Left lung (tissue), 10 donors: ENCODE data around the gene VOPP1. TPM values are rescaled to one million over a fixed set of nuclear protein-coding genes. Genes with fewer than 3 reads are reported as not detected.
A peak's percentile ranks its signal among the peaks of the same experiment; 100 is the strongest.
"Not testable (repeated sequence)": the region's sequence is repeated elsewhere in the genome, so short reads cannot be mapped to it uniquely, and the experiment has no call there.

Experiments used
- ATAC-seq: fragments of 200-7000 bp; cut with Tn5 transposase; one replicate; pipeline ENCODE4 v1.9.1; 2020; ENCODE audit warnings: moderate library complexity
- DNase-seq, 4 donors: peaks; one replicate each; pipeline ENCODE4 v3.0.0-alpha.2; 2013 to 2020
- H3K27ac ChIP-seq, 2 donors: fragments of 200-600 bp; sonication (generic) in 1 of 2; one replicate each; pipeline versions ENCODE4 v1.5.0 to v1.8.0; 2020 to 2021
- H3K27me3 ChIP-seq, 2 donors: fragments of 200-600 bp; sonication (generic) in 1 of 2; one replicate each; pipeline versions ENCODE4 v1.5.0 to v1.8.0; 2020 to 2021
- H3K36me3 ChIP-seq, 2 donors: fragments of 200-600 bp; sonication (generic) in 1 of 2; one replicate each; pipeline versions ENCODE4 v1.5.0 to v1.8.0; 2020 to 2021
- H3K4me1 ChIP-seq, 2 donors: fragments of 200-600 bp; one replicate each; pipeline ENCODE4 v1.8.0; 2021
- H3K4me3 ChIP-seq, 2 donors: fragments of 200-600 bp; sonication (generic) in 1 of 2; one replicate each; pipeline versions ENCODE4 v1.5.0 to v1.8.0; 2020 to 2021; ENCODE audit warnings: mild to moderate bottlenecking in 1 of 2
- H3K9me3 ChIP-seq, 2 donors: fragments of 200-600 bp; sonication (generic) in 1 of 2; one replicate each; pipeline versions ENCODE4 v1.5.0 to v1.8.0; 2020 to 2021
- intact Hi-C, 2 donors: fragments of 100-400 bp; cut with DNase I; formaldehyde crosslinking; loops; one replicate each; pipeline versions ENCODE4 v1.11.2 to v1.14.2; 2022
- polyA plus RNA-seq, 6 donors: library from polyadenylated mRNA; unstranded; fragments of 120-200 nt; gene quantifications; one replicate each; pipeline ENCODE4 v1.2.1, GENCODE V29; 2013; ENCODE audit not compliant: insufficient read length in 6 of 6
- total RNA-seq, 2 donors: library from RNA; stranded (reverse); fragmentation: NEBNext Ultra II Directional; extraction: Animal tissue kit (Norgen Biotek cat#: 25700); gene quantifications; one replicate each; pipeline ENCODE4 v1.2.1, GENCODE V29; 2021
- TF ChIP-seq, protein P1 (sequence below), 2 donors: fragments of 200-600 bp; sonication (generic) in 1 of 2; IDR thresholded peaks; one replicate each; pipeline versions ENCODE4 v1.5.0 to v1.8.0; 2021; ENCODE audit warnings: antibody characterized with exemption in 2 of 2
- donor health status: DM: no; HTN: yes; CAD: no.
- donor health status: DM: no; HTN: no; CAD: no.

VOPP1 gene
- total and polyA plus RNA-seq, 8 donors, result 35.4 to 68.5 (median 40.4) TPM

DNA sequence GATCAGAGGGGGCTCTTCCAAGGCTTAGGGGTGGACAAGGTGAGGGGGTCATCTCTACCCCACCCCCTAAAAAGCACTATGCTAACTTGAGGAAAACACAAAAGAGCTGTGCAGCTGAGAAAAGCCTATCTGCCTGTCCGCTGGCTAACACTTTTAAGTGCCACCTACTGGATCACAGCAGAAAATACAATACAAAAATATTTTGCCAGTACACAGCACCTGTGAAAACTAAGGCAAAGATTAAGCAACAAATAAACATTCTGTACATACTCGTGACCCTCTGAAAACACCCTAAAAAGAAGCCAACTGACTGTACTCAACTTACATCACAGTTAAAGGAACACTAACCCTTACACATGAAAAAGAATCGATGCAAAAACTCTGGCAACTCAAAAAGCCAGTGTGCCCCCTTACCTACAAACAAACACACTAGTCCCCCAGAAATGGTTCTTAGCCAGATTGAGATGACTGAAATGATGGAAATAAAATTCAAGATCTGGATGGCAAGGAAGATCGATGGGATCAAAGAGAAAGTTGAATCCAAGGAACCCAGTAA lies 25.7 kb upstream of the VOPP1 start:
- TF ChIP-seq, protein P1, sequence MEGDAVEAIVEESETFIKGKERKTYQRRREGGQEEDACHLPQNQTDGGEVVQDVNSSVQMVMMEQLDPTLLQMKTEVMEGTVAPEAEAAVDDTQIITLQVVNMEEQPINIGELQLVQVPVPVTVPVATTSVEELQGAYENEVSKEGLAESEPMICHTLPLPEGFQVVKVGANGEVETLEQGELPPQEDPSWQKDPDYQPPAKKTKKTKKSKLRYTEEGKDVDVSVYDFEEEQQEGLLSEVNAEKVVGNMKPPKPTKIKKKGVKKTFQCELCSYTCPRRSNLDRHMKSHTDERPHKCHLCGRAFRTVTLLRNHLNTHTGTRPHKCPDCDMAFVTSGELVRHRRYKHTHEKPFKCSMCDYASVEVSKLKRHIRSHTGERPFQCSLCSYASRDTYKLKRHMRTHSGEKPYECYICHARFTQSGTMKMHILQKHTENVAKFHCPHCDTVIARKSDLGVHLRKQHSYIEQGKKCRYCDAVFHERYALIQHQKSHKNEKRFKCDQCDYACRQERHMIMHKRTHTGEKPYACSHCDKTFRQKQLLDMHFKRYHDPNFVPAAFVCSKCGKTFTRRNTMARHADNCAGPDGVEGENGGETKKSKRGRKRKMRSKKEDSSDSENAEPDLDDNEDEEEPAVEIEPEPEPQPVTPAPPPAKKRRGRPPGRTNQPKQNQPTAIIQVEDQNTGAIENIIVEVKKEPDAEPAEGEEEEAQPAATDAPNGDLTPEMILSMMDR (IDR thresholded peaks at IDR 0.05), result peak; percentile 20 to 29
- H3K27me3 ChIP-seq, H3K9me3 ChIP-seq, DNase-seq, H3K4me3 ChIP-seq, H3K36me3 ChIP-seq, H3K27ac ChIP-seq: not testable (repeated sequence)
- H3K4me1 ChIP-seq, result peaks cover 0 to 11% of the 10 kb centered on the region in 2 donors
- ATAC-seq, result peak; percentile 53
- intact Hi-C loops, result loop anchor here in 1 of 2 donors (10.0 kb wide), 1 partner anchor 323 kb away; no protein-coding TSS in a partner anchor

DNA sequence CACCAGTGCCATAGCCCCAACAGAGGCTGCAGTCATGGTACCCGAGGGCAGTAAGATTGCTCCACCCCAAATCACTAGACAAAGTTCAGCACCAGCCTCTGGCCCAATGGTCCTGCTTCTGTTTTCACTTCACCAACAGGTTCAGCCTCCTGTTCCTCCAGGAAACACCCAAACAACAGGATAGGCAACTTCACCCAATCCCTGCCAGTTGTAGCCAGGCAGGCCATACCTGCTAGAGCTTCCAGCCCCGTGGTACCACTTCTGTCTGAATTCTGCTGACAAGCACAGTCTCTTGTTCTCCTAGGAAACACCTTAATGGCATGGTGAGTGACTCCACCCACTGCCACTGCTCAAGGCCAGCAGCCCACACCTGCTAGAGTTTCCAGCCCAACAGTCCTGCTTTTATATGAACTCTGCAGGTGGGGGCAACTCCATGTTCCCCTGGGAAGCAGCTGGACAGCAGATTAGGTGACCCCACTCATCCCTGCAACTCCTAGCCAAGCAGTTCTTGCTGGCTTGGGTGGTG lies 25.0 kb upstream of the VOPP1 start:
- peak in 1 of 4 donors; percentile 5 for DNase-seq
- intact Hi-C loops, result loop anchor here in 1 of 2 donors (10.0 kb wide), 1 partner anchor 322 kb away; no protein-coding TSS in a partner anchor
- H3K27ac ChIP-seq, H3K36me3 ChIP-seq, H3K9me3 ChIP-seq, ATAC-seq, H3K27me3 ChIP-seq, H3K4me3 ChIP-seq: not testable (repeated sequence)
- H3K4me1 ChIP-seq, result peaks cover 0 to 12% of the 10 kb centered on the region in 2 donors

DNA sequence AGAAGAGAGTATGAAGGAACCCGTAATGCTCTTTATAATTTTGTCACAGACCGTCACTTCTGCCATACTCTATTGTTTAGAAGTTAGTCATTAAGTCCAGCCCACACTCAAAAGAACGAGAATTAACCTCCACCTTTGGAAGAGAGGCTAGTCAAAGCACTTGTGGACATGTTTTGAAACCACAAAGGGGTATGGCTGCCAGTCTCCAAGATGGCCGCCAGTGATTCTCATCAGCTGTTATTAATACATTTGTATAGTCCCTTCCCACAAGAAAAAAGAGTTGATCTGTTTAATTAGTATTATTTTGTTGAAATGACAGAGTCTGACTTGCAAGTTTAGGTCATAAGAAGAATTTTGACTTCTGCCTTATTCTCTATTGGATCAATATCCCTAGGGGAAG lies 23.2 kb upstream of the VOPP1 start:
- TF ChIP-seq, protein P1 (IDR thresholded peaks at IDR 0.05), result no peak
- H3K4me1 ChIP-seq, result peaks cover 0 to 12% of the 10 kb centered on the region in 2 donors
- ATAC-seq (no peak), DNase-seq (no peak)
- H3K4me3 ChIP-seq, result no peak overlapping the region
- no peaks in the 10 kb centered on the region for H3K27me3 ChIP-seq
- intact Hi-C loops, result loop anchor here in 1 of 2 donors (10.0 kb wide), 1 partner anchor 321 kb away; no protein-coding TSS in a partner anchor
- H3K9me3 ChIP-seq, result no peaks in the 10 kb centered on the region
- H3K36me3 ChIP-seq, result no peaks in the 10 kb centered on the region
- no peak overlapping the region for H3K27ac ChIP-seq

- no peaks in the 10 kb centered on the region for H3K9me3 ChIP-seq
- H3K27me3 ChIP-seq, result no peaks in the 10 kb centered on the region
- intact Hi-C loops, result loop anchor here in 1 of 2 donors (10.0 kb wide), 1 partner anchor 320 kb away; no protein-coding TSS in a partner anchor
- TF ChIP-seq, protein P1 (IDR thresholded peaks at IDR 0.05), result no peak
- DNase-seq, result no peak
- H3K36me3 ChIP-seq, result no peaks in the 10 kb centered on the region
- H3K4me3 ChIP-seq, result no peak overlapping the region
- no peak overlapping the region for H3K27ac ChIP-seq
- H3K4me1 ChIP-seq, result peaks cover 0 to 12% of the 10 kb centered on the region in 2 donors
- no peak for ATAC-seq
Measured at GRCh38 chr7:55594870-55595269, 22.6 kb upstream of the VOPP1 start.

DNA sequence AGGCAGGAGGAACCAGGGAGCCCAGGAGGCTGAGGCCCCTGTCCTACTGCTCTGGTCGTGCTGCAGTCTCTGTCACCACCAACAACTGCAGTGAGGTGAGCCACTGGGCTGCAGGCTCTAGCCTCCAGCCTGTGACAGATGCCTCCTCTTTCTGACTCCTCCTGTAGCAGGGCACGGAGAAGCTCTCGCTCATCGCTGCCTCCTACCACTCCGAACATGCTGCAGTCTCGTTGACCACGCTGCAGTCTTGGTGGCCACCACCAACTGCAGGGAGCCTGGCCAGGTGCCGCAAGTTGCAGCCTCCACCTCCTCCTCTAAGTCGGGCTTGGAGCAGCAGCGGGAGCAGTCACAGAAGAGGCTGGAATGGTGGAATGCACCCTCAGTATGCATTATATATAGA lies 22.1 kb upstream of the VOPP1 start:
- no peaks in the 10 kb centered on the region for H3K27me3 ChIP-seq
- intact Hi-C loops, result loop anchor here in 1 of 2 donors (10.0 kb wide), 1 partner anchor 320 kb away; no protein-coding TSS in a partner anchor
- TF ChIP-seq, protein P1 (IDR thresholded peaks at IDR 0.05), result no peak
- H3K36me3 ChIP-seq, result no peaks in the 10 kb centered on the region
- H3K4me3 ChIP-seq, result no peak overlapping the region
- H3K4me1 ChIP-seq, result peaks cover 0 to 12% of the 10 kb centered on the region in 2 donors
- ATAC-seq, result no peak
- H3K9me3 ChIP-seq, result no peaks in the 10 kb centered on the region
- peak in 1 of 4 donors; percentile 71 for DNase-seq
- no peak overlapping the region for H3K27ac ChIP-seq
